ENCODE measurements around the gene OR14J1. TPM values are rescaled to one million over a fixed set of nuclear protein-coding genes. Genes with fewer than 3 reads are reported as not detected.
"Not testable (repeated sequence)": the region's sequence is repeated elsewhere in the genome, so short reads cannot be mapped to it uniquely, and the experiment has no call there.

OR14J1 gene
- total RNA-seq, 2 donors from 2014 or later = not detected

DNA sequence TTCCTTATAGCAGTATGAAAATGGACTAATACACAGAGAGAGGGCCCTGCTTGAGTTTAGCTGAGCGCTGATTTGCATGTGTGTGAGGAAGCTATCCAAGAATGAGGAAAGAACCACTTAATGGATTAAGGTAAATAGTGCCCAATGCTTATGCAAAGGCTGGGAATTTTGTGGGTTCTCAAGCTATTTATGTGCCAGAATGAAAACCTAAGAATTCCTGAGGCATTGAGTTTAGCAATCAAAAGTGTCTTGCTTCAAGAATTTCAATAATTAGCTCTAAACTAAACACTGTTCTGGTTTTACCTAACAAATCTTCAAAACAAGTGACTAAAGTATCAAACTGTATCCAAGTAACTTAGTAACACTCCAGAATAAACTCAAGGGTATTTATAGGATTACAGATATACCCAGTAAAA is 7.0 kb upstream of the OR14J1 start:
- no peak for TF ChIP-seq CTCF (IDR thresholded peaks at IDR 0.05)
- Histone ChIP-seq H3K4me1 (ENCODE audit: control insufficient read depth in 1 of 2, low read depth in 2 of 2) (no peaks in the 10 kb centered on the region), H3K36me3 (no peaks in the 10 kb centered on the region), H3K4me3 (no peak overlapping the region), H3K9me3 (no peaks in the 10 kb centered on the region), H3K27me3 (replicated peaks; ENCODE audit: insufficient read depth) (no peaks in the 10 kb centered on the region), H3K27ac (no peak overlapping the region)
- DNase-seq (ENCODE audit: low spot score) = no peak
- ATAC-seq (ENCODE audit: insufficient number of reproducible peaks, low FRiP score, low read depth) = no peak

DNA sequence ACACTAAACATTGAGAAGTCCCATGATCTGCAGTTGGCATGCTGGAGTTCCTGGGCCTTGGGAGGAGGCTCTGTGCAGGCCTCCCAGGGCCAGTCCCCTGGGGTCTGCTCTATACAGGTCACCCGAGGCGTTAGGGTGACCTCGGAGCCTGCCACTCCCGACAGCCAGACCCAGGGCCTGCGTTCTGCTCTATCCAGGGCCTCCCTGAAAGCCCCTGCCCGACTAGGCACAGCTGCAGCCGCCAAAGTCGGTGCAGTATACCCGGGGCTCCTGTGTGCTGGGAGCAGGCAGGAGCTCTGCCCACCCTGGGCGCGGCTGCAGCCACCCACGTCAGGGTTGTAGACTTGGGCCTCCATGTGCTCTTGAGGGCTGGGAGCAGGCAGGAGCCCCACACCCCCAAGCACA is 6.3 kb upstream of the OR14J1 start:
- no peak overlapping the region for H3K4me3 ChIP-seq
- H3K36me3 ChIP-seq = no peaks in the 10 kb centered on the region
- no peak for DNase-seq (ENCODE audit: low spot score)
- no peak for ATAC-seq (ENCODE audit: insufficient number of reproducible peaks, low FRiP score, low read depth)
- H3K27me3 ChIP-seq (replicated peaks; ENCODE audit: insufficient read depth) = no peaks in the 10 kb centered on the region
- no peak for TF ChIP-seq CTCF (IDR thresholded peaks at IDR 0.05)
- no peaks in the 10 kb centered on the region for H3K9me3 ChIP-seq
- no peaks in the 10 kb centered on the region for H3K4me1 ChIP-seq (ENCODE audit: control insufficient read depth in 1 of 2, low read depth in 2 of 2)
- no peak overlapping the region for H3K27ac ChIP-seq

DNA sequence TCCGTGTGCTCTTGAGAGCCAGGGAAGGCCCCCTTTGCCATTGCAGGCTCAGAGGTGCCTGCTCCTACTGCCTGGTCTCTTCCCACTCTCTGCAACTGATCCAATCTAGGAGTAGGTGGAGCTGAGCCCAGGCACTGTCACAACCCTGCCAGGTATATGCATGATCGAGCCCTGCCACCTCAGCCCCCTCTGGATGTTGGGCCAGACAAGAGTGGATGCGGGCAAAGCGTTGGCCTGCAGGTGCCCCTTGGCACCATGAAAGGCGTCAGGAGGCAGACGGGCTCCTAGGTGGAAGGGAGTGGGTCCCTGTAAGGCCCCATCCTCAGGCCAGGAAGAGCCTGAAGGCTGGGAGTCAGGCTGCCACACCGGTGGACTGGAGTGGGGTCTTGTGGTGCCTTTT is 5.9 kb upstream of the OR14J1 start:
- H3K27me3 ChIP-seq (replicated peaks; ENCODE audit: insufficient read depth) = no peaks in the 10 kb centered on the region
- no peak overlapping the region for H3K27ac ChIP-seq
- DNase-seq (ENCODE audit: low spot score) (no peak), ATAC-seq (ENCODE audit: insufficient number of reproducible peaks, low FRiP score, low read depth) (no peak)
- H3K36me3 ChIP-seq = no peaks in the 10 kb centered on the region
- no peaks in the 10 kb centered on the region for H3K9me3 ChIP-seq
- H3K4me3 ChIP-seq = no peak overlapping the region
- no peaks in the 10 kb centered on the region for H3K4me1 ChIP-seq (ENCODE audit: control insufficient read depth in 1 of 2, low read depth in 2 of 2)
- TF ChIP-seq CTCF (IDR thresholded peaks at IDR 0.05) = no peak

DNA sequence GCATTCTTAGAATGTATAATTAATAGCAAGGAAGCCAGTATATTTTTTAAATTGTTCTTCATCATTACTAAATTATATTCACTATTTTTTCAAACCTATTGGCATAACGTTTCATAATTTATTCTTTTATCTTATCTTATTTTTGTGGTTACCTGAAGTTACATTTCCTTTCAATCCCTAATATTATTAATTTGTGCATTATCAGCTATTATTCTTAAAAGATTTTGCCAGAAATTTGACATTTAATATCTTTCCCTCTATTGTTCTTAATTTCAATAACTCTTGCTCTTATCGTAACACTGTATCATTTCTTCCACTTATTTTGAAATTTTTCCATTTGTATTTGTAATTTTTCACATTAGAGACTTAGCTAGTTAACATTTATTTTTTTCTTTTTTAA is 18.4 kb downstream of the OR14J1 start:
- H3K27me3 ChIP-seq (replicated peaks; ENCODE audit: insufficient read depth) = no peaks in the 10 kb centered on the region
- H3K4me1 ChIP-seq (ENCODE audit: control insufficient read depth in 1 of 2, low read depth in 2 of 2) = no peaks in the 10 kb centered on the region
- no peaks in the 10 kb centered on the region for H3K36me3 ChIP-seq
- no peak overlapping the region for H3K4me3 ChIP-seq
- H3K27ac ChIP-seq = no peak overlapping the region
- H3K9me3 ChIP-seq = no peaks in the 10 kb centered on the region
- no peak for ATAC-seq (ENCODE audit: insufficient number of reproducible peaks, low FRiP score, low read depth)
- no peak for DNase-seq (ENCODE audit: low spot score)
- TF ChIP-seq CTCF (IDR thresholded peaks at IDR 0.05) = no peak

DNA sequence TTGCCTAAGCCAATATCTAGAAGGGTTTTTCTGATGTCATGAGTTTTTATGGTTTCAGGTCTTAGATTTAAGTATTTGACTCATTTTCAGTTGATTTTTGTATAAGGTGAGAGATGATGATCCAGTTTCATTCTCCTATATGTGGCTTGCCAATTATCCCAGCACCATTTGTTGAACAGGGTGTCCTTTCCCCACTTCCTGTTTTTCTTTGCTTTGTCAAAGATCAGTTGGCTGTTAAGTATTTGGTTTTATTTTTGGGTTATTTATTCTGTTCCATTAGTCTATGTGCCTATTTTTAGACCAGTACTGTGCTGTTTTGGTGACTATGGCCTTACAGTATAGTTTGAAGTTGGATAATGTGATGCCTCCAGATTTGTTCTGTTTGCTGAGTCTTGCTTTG is 21.8 kb downstream of the OR14J1 start:
- not testable (repeated sequence) for H3K36me3 ChIP-seq; ATAC-seq (ENCODE audit: insufficient number of reproducible peaks, low FRiP score, low read depth); H3K27me3 ChIP-seq (replicated peaks; ENCODE audit: insufficient read depth); DNase-seq (ENCODE audit: low spot score); H3K4me1 ChIP-seq (ENCODE audit: control insufficient read depth in 1 of 2, low read depth in 2 of 2); H3K9me3 ChIP-seq; H3K4me3 ChIP-seq; H3K27ac ChIP-seq

GRCh38 chr6:29325777-29326176 is 24.3 kb downstream of the OR14J1 start:
- H3K4me3 ChIP-seq = no peak overlapping the region
- no peak for DNase-seq (ENCODE audit: low spot score)
- TF ChIP-seq CTCF (IDR thresholded peaks at IDR 0.05) = no peak
- H3K36me3 ChIP-seq = no peaks in the 10 kb centered on the region
- H3K4me1 ChIP-seq (ENCODE audit: control insufficient read depth in 1 of 2, low read depth in 2 of 2) = no peaks in the 10 kb centered on the region
- no peak overlapping the region for H3K27ac ChIP-seq
- no peaks in the 10 kb centered on the region for H3K9me3 ChIP-seq
- ATAC-seq (ENCODE audit: insufficient number of reproducible peaks, low FRiP score, low read depth) = no peak
- H3K27me3 ChIP-seq (replicated peaks; ENCODE audit: insufficient read depth) = no peaks in the 10 kb centered on the region
